Adrenal gland (tissue), 12 donors: ENCODE data around the gene ERMP1. TPM values are rescaled to one million over a fixed set of nuclear protein-coding genes. Genes with fewer than 3 reads are reported as not detected.

Source experiments
- DNase-seq, 7 donors: peaks; one replicate each; pipeline ENCODE4 v3.0.0-alpha.2; 2019 to 2020
- H3K27ac ChIP-seq, 5 donors: fragments of 200-600 bp; sonication (generic) in 4 of 5; 1 replicate in 3 of 5; 2 replicates in 2 of 5; pipeline versions ENCODE4 v1.5.1 to v1.8.0; 2016 to 2020; ENCODE audit warnings: mild to moderate bottlenecking in 1 of 5
- H3K27me3 ChIP-seq: fragments of 200-600 bp; 2 replicates; pipeline ENCODE4 v1.8.0; 2021
- H3K36me3 ChIP-seq, 2 donors: fragments of 200-600 bp; replicated peaks in 1 of 2; 1 replicate in 1 of 2; 2 replicates in 1 of 2; pipeline versions ENCODE4 v1.5.1 to v1.8.0; 2018 to 2022
- H3K4me1 ChIP-seq, 2 donors: fragments of 200-600 bp; replicated peaks in 1 of 2; 1 replicate in 1 of 2; 2 replicates in 1 of 2; pipeline versions ENCODE4 v1.5.1 to v1.8.0; 2018 to 2021
- H3K4me3 ChIP-seq, 4 donors: fragments of 200-600 bp; sonication (generic) in 3 of 4; one replicate each; pipeline ENCODE4 v1.5.1; 2016 to 2018
- H3K9me3 ChIP-seq, 3 donors: fragments of 200-600 bp; sonication (generic) in 1 of 3; replicated peaks in 1 of 3; 1 replicate in 2 of 3; 2 replicates in 1 of 3; pipeline versions ENCODE4 v1.5.1 to v1.8.0; 2016 to 2021
- CTCF ChIP-seq, 6 experiments: fragments of 450-650 bp in 4 of 6; fragments of 200-600 bp in 2 of 6; sonication (generic) in 1 of 6; IDR thresholded peaks; 1 replicate in 5 of 6; 2 replicates in 1 of 6; pipeline versions ENCODE4 v1.5.1 to v1.8.0; 2016 to 2021; ENCODE audit warnings: antibody characterized with exemption in 6 of 6, mild to moderate bottlenecking in 2 of 6, moderate library complexity in 1 of 6
- POLR2A ChIP-seq, 2 donors: fragments of 450-650 bp; IDR thresholded peaks; one replicate each; pipeline ENCODE4 v1.6.1; 2017; ENCODE audit warnings: antibody characterized with exemption in 2 of 2, mild to moderate bottlenecking in 2 of 2, moderate library complexity in 1 of 2
- WGBS, 4 donors: extraction: QIAGEN DNeasy Blood & Tissue Kit in 2 of 4; methylation state at CpG; one replicate each; pipeline versions ENCODE4 v1.1.5 to v1.1.7; 2013 to 2017; 5-methylcytosine and 5-hydroxymethylcytosine counted together
- intact Hi-C, 2 donors: fragments of 100-400 bp; cut with DNase I; formaldehyde crosslinking; loops; one replicate each; pipeline versions ENCODE4 v1.14.1 to v1.15.0; 2022 to 2023
- polyA plus RNA-seq, 3 donors: library from polyadenylated mRNA; stranded (reverse); fragments of 200-250 nt in 2 of 3; fragments of 350-450 nt in 1 of 3; fragmentation: Illumina TruSeq in 1 of 3; extraction: RNeasy Lipid Tissue Mini Kit (QIAGEN cat#74804) in 1 of 3; gene quantifications; one replicate each; pipeline ENCODE4 v1.2.3, GENCODE V29; 2013 to 2014
- total RNA-seq, 9 donors: library from RNA; depleted of rRNA in 4 of 9; stranded (reverse); fragments of >200 nt in 4 of 9; fragments of 120-200 nt in 1 of 9; fragmentation: NEBNext Ultra II Directional in 1 of 9; extraction: Animal tissue kit (Norgen Biotek cat#: 25700) in 1 of 9; gene quantifications; one replicate each; pipeline versions ENCODE4 v1.1.0 to v1.2.4, GENCODE V29; 2013 to 2023
- donor health status: healthy with polysubstance abuse.
- donor health status: Bipolar disorder and iron deficiency.
- donor health status: DM: yes; HTN: yes; CAD: no.
- donor health status: DM: no; HTN: no; CAD: no.
- donor health status: DM: no; HTN: no; CAD: no.
- donor health status: DM: yes; HTN: yes; CAD: no.

ERMP1 gene
- total and polyA plus RNA-seq, 12 donors = 6.0 to 120 (median 38.6) TPM

GRCh38 chr9:5820425-5820824, 12.5 kb downstream of the ERMP1 start:
- peak overlapping the region in 4 of 5 donors; percentile 23 to 62 (median 44) for H3K27ac ChIP-seq
- no peaks in the 10 kb centered on the region for H3K9me3 ChIP-seq
- H3K4me3 ChIP-seq = no peak overlapping the region
- TF ChIP-seq POLR2A (IDR thresholded peaks at IDR 0.05) (no peak), CTCF (IDR thresholded peaks at IDR 0.05) (no peak)
- intact Hi-C loops = no loop called here
- no peaks in the 10 kb centered on the region for H3K27me3 ChIP-seq
- H3K4me1 ChIP-seq = peaks cover 16 to 25% of the 10 kb centered on the region in 2 donors
- no peak for DNase-seq
- peaks cover 0 to 26% of the 10 kb centered on the region in 2 donors for H3K36me3 ChIP-seq
- 30 to 55% (median 47%) methylated on average over 1 of the region's 1 CpG for WGBS, 4 donors

GRCh38 chr9:5819174-5819573, 13.7 kb downstream of the ERMP1 start:
- H3K27ac ChIP-seq = peak overlapping the region in 2 of 5 donors; percentile 30 to 48
- no peaks in the 10 kb centered on the region for H3K9me3 ChIP-seq
- peaks cover 0 to 26% of the 10 kb centered on the region in 2 donors for H3K36me3 ChIP-seq
- H3K4me3 ChIP-seq = no peak overlapping the region
- no peaks in the 10 kb centered on the region for H3K27me3 ChIP-seq
- DNase-seq = peak in 2 of 7 donors; percentile 30 to 38
- 46 to 53% (median 48%) methylated on average over 6 of the region's 6 CpGs for WGBS, 4 donors
- intact Hi-C loops = no loop called here
- H3K4me1 ChIP-seq = peaks cover 16 to 25% of the 10 kb centered on the region in 2 donors
- TF ChIP-seq POLR2A (IDR thresholded peaks at IDR 0.05) (no peak), CTCF (IDR thresholded peaks at IDR 0.05) (no peak)

GRCh38 chr9:5818424-5819142, 14.3 kb downstream of the ERMP1 start:
- intact Hi-C loops = no loop called here
- H3K27ac ChIP-seq = peak overlapping the region in 2 of 5 donors; percentile 29 to 41
- peaks cover 0 to 20% of the 10 kb centered on the region in 2 donors for H3K36me3 ChIP-seq
- WGBS, 4 donors = 76 to 79% (median 77%) methylated on average over 2 of the region's 2 CpGs
- peaks cover 16 to 25% of the 10 kb centered on the region in 2 donors for H3K4me1 ChIP-seq
- TF ChIP-seq POLR2A (IDR thresholded peaks at IDR 0.05) = no peak
- no peak for TF ChIP-seq CTCF (IDR thresholded peaks at IDR 0.05)
- H3K9me3 ChIP-seq = no peaks in the 10 kb centered on the region
- no peaks in the 10 kb centered on the region for H3K27me3 ChIP-seq
- no peak overlapping the region for H3K4me3 ChIP-seq
- no peak for DNase-seq

- intact Hi-C loops = no loop called here
- Histone ChIP-seq H3K27me3 (no peaks in the 10 kb centered on the region), H3K4me3 (no peak overlapping the region), H3K27ac (peak overlapping the region in 3 of 5 donors; percentile 10 to 41 (median 19)), H3K36me3 (peaks cover 0 to 15% of the 10 kb centered on the region in 2 donors), H3K4me1 (peaks cover 16 to 25% of the 10 kb centered on the region in 2 donors), H3K9me3 (no peaks in the 10 kb centered on the region)
- WGBS, 4 donors = 36 to 64% (median 57%) methylated on average over 3 of the region's 3 CpGs
- peak in 4 of 7 donors; percentile 37 to 65 (median 58) for DNase-seq
- TF ChIP-seq CTCF (IDR thresholded peaks at IDR 0.05) (no peak), POLR2A (IDR thresholded peaks at IDR 0.05) (no peak)
Observed at GRCh38 chr9:5817862-5818261, 15.1 kb downstream of the ERMP1 start.
